ENCODE data around the gene SERTAD2.

The SERTAD2 gene

GRCh38 chr2:64646007-64646880 lies 7.5 kb downstream of the SERTAD2 start:
- peak; percentile 56 for DNase-seq

- DNase-seq: peak; percentile 54
These were observed 9.0 kb downstream of the SERTAD2 start for GRCh38 chr2:64644458-64645382.

DNA sequence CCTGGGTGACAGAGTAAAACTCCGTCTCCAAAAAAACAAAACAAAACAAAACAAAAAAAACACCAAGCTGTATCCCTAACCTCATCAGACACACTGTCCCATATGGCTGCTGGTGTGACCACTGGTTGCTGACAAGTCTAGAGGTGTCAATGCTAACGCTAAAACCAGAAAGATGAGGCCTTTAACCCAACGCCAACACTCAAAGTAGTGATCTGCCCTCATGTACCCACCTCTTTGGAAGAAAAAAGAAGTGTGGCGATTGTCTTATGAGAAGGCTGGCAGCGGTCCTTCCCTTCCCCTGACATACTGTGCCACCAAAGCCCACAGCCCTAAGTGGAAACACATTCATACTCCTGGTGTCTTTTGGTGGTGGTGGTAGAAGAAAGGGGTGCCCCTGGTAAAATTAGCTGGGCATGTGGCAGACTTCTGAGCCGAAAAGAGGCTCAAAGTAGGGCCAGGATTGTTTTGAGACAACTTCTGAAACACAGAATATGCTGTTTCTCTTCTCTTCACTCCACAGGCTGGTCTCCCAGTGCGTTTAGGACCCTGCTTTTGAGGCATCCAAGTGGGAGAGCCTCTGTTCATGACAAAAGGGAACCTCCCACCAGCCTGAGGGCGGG lies 9.8 kb downstream of the SERTAD2 start:
- DNase-seq: no peak

DNA sequence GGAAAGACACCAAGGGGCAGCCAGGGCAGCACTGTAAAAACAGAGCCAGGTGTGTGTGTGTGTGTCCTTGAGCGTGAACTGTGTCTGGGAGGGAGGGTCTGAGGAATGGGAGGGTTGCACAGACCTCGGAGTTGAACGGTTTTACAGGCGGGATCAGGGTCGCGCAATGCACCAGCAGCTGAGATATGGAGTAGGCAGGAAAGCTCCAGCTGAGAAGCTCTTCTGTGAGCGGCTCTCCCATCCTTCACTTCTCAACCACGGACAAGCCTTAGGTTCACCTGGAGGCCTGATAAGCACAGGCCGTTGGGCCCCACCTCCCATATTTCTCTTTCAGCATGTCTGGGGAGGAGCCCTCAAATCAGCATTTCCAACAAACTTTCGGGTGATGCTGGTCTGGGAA lies 12.1 kb downstream of the SERTAD2 start:
- DNase-seq: no peak

DNA sequence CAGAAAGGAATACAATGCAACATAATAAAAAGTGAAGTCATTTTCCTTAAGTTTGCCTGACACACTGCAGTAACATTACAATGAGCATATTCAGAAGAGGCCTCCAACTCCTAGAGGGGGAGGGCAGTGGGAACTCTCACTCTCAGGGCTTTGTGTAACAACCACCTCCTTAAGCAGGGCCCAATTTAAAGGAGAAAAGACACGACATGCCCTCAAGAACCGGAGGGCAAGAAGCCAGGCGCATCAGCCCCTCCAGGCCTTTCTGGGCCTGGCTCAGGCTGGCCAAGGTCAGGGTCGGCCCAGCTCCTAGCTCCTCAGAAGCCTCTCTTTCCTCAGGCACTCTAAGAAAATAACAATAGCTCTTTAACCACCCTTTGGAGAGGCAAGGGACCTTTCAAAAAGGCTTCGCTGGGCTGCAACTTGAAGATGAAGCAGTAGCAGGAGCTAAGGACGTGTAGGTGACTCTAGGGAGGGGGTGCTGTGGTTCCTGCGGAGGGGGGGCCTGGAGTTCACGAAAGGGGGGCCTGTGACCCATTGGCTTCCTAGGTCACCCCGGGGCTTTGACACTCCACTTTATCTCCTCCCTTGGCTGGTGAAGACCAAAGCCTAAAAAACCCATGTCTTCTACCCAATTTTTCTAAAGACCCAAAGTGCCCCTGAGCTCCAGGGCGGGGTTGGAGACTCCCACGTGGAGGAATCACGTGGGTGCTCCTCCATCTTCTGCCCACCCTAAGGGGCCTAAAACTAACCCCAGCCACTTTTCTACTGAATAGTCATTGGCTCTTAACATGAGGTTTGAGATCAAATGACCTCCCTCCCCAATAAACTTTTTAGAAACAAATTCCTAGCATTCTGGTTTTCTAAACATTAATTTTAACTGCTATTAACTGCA lies 13.3 kb downstream of the SERTAD2 start:
- DNase-seq: no peak

DNA sequence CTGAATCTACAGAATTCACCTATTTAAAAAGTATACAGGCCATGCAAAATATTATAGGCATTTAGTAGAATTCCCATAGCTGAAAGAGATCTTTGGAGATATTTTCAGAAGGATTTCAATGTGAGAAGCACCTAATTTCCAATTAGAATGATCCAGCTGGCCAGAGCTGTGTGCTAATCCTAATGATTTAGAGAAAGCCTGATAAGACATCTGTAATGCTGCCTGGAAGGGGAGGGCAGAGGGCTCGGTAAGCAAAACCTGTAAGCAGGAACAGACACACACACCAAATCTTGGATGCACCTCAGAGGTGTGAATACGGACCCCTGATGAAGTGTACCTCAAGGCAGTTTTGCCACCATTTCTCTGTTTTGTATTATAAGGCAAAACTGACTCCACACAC lies 14.0 kb downstream of the SERTAD2 start:
- no peak for DNase-seq

- no peak for DNase-seq
These were observed 15.1 kb downstream of the SERTAD2 start for GRCh38 chr2:64638502-64639120.

DNA sequence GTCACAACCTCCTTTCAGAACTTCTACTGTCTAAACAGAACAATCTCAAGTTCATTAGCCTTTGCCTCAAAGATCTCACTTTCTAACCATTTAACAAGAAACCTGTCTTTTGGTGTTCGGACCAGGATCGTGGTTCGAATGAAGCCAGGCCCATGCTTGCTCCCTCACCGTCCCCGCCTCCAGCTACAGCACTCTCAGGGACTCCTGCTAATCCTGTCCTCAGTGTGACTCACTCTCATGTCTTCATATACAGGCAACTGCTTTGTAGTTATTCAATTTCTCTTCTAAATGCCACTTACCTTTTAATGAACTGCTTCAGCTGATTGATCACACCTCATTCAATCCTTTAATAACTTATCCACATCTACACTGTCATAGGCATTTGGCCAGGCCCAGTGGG lies 15.8 kb downstream of the SERTAD2 start:
- no peak for DNase-seq

GRCh38 chr2:64637000-64637635 lies 16.6 kb downstream of the SERTAD2 start:
- DNase-seq: no peak

- no peak for DNase-seq
These were observed 17.5 kb downstream of the SERTAD2 start for GRCh38 chr2:64635976-64636911.

- no peak for DNase-seq
These were observed 19.1 kb downstream of the SERTAD2 start for GRCh38 chr2:64634345-64635267.

- no peak for DNase-seq
These were observed 20.6 kb downstream of the SERTAD2 start for GRCh38 chr2:64632835-64633819.

DNA sequence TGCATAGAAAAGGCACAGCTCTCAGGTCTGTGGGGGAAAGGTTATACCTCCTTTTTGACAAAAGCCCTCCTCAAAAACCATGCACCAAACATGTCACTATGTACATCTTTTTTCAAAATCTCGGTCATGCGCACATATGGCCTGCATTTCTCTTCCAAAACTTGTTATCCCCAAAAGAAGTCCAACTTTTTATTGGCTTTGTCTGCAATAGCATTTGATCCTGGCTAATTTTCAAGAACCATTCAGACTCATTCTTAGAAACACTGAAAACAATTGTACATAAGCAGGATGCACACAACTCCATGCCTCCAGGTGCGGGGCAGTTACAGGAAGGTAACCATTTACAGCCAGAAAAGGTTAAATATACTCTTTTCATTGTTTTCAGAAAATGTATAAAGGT lies 21.9 kb downstream of the SERTAD2 start:
- DNase-seq: no peak

GRCh38 chr2:64630752-64631151 lies 23.0 kb downstream of the SERTAD2 start:
- no peak for DNase-seq

DNA sequence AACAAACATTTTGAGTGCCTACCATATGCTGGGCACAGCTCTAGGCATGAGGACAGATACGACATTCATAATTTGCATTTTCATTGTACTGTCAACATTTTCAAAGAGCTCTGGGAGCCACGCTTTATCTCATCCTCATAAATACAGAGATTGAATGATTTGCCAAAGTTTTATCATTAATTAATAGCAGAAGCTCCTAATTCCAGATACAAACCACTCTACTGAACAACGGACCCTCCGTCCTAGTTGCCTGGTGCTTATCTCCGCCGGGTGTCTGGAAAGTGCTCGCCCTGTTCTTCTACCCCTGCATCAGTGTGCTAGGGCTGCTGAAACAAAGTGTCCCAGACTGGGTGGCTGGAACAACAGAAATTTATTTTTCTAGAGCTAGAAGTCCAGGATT lies 23.8 kb downstream of the SERTAD2 start:
- no peak for DNase-seq

GRCh38 chr2:64629329-64629781 lies 24.4 kb downstream of the SERTAD2 start:
- no peak for DNase-seq

All from NCI-H1092 treated with DMSO at 0.1 percent for 48 hours (cell line).